ENCODE measurements around the gene BDH1. TPM values are rescaled to one million over a fixed set of nuclear protein-coding genes. Genes with fewer than 3 reads are reported as not detected.

BDH1 gene
- total and polyA plus RNA-seq, 2 of the 13 experiments (the other 11 are each of a cell fraction or from before 2014, with no cell fraction given), result 21.2 to 71.9 TPM

DNA sequence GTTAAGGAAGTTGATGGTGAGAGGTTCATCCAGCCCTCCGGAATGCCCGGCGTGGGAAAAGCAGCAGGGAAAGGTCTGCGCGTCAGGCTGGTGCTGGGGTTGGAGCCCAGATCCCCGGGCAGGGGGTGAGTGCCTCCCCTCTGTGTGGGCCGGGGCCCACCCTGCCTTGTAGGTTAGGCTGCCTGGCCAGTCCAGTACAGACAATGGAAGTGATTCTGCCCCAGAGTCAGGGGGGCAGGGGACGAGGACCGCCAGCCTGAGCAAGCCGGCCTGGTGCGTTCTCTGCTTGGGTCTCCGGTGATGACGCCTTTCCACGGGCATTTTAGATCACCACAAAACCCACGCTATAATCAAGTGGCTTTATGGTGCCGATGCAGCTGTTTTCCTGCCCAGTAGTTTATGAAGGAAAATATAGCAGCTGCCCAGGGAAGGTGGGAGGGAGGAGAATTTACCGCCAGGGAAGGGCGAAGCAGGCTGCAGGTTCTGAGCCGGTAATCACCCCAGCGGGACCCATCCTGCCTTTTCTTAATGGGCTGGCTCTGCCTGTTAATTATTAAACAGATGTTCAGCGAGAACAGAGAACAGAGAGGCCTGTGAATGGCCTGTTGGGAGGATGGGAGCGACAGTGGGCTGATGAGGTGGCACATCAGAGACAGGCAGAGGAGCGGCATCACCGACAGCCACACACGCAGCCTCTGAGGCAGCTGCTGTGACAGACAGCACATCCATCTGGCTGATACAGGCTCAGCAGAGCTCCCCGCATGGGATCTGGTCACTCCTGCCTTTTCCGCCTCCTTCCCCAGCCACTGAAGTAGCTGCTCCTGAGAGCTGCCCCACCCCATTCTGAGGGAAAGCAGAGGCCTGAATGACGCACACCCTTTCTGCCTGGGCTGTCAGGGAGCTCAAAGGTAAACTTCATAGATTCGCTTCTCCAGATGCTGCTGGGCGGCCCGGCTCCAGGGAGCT, 35.2 kb downstream of the BDH1 start (continued):
- TF ChIP-seq ZNF383 (CRISPR knock-in tag; IDR thresholded peaks at IDR 0.05; ENCODE audit: borderline replicate concordance) (no peak), ZNF776 (CRISPR knock-in tag; IDR thresholded peaks at IDR 0.05) (no peak), ZMAT3 (CRISPR knock-in tag; conservative IDR thresholded peaks at IDR 0.05) (no peak; the same call in 1 of the 2 replicates), KDM4B (CRISPR knock-in tag; IDR thresholded peaks at IDR 0.05) (0 out of 2 replicates have a peak, but pooled peaks have one; percentile 8), ZNF292 (CRISPR knock-in tag; IDR thresholded peaks at IDR 0.05; ENCODE audit: borderline replicate concordance, low read depth) (peak; percentile 97), ZNF484 (CRISPR knock-in tag; IDR thresholded peaks at IDR 0.05; ENCODE audit: borderline replicate concordance, low read depth) (no peak), SKI (IDR thresholded peaks at IDR 0.05; ENCODE audit: partially characterized antibody) (no peak), AGO2 (optimal IDR thresholded peaks at IDR 0.05; ENCODE audit: low read depth, low read length) (no peak), FOXK2 (IDR thresholded peaks at IDR 0.05) (no peak), ZNF781 (CRISPR knock-in tag; IDR thresholded peaks at IDR 0.05; ENCODE audit: borderline replicate concordance, not compliant biosample characterization) (no peak), CBX1 (IDR thresholded peaks at IDR 0.05; ENCODE audit: low read depth) (no peak), KLF9 (CRISPR knock-in tag; IDR thresholded peaks at IDR 0.05; ENCODE audit: low read depth) (no peak), ZNF251 (CRISPR knock-in tag; IDR thresholded peaks at IDR 0.05) (no peak), TOE1 (CRISPR knock-in tag; IDR thresholded peaks at IDR 0.05) (no peak), JUN (CRISPR knock-in tag; IDR thresholded peaks at IDR 0.05) (no peak), ZNF121 (CRISPR knock-in tag; IDR thresholded peaks at IDR 0.05) (0 out of 2 replicates have a peak, but pooled peaks have one; percentile 11), ZNF563 (CRISPR knock-in tag; IDR thresholded peaks at IDR 0.05) (peak; percentile 60; the same call in 1 of the 2 replicates)
- TF ChIP-seq, protein P1, sequence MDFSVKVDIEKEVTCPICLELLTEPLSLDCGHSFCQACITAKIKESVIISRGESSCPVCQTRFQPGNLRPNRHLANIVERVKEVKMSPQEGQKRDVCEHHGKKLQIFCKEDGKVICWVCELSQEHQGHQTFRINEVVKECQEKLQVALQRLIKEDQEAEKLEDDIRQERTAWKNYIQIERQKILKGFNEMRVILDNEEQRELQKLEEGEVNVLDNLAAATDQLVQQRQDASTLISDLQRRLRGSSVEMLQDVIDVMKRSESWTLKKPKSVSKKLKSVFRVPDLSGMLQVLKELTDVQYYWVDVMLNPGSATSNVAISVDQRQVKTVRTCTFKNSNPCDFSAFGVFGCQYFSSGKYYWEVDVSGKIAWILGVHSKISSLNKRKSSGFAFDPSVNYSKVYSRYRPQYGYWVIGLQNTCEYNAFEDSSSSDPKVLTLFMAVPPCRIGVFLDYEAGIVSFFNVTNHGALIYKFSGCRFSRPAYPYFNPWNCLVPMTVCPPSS (IDR thresholded peaks at IDR 0.05), result no peak
- TF ChIP-seq, protein P2, sequence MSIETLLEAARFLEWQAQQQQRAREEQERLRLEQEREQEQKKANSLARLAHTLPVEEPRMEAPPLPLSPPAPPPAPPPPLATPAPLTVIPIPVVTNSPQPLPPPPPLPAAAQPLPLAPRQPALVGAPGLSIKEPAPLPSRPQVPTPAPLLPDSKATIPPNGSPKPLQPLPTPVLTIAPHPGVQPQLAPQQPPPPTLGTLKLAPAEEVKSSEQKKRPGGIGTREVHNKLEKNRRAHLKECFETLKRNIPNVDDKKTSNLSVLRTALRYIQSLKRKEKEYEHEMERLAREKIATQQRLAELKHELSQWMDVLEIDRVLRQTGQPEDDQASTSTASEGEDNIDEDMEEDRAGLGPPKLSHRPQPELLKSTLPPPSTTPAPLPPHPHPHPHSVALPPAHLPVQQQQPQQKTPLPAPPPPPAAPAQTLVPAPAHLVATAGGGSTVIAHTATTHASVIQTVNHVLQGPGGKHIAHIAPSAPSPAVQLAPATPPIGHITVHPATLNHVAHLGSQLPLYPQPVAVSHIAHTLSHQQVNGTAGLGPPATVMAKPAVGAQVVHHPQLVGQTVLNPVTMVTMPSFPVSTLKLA (IDR thresholded peaks at IDR 0.05), result peak; percentile 42; the same call in 1 of the 2 replicates
- TF ChIP-seq, protein P3, sequence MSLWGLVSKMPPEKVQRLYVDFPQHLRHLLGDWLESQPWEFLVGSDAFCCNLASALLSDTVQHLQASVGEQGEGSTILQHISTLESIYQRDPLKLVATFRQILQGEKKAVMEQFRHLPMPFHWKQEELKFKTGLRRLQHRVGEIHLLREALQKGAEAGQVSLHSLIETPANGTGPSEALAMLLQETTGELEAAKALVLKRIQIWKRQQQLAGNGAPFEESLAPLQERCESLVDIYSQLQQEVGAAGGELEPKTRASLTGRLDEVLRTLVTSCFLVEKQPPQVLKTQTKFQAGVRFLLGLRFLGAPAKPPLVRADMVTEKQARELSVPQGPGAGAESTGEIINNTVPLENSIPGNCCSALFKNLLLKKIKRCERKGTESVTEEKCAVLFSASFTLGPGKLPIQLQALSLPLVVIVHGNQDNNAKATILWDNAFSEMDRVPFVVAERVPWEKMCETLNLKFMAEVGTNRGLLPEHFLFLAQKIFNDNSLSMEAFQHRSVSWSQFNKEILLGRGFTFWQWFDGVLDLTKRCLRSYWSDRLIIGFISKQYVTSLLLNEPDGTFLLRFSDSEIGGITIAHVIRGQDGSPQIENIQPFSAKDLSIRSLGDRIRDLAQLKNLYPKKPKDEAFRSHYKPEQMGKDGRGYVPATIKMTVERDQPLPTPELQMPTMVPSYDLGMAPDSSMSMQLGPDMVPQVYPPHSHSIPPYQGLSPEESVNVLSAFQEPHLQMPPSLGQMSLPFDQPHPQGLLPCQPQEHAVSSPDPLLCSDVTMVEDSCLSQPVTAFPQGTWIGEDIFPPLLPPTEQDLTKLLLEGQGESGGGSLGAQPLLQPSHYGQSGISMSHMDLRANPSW (CRISPR knock-in tag; IDR thresholded peaks at IDR 0.05; ENCODE audit: borderline replicate concordance), result no peak
- TF ChIP-seq, protein P4, sequence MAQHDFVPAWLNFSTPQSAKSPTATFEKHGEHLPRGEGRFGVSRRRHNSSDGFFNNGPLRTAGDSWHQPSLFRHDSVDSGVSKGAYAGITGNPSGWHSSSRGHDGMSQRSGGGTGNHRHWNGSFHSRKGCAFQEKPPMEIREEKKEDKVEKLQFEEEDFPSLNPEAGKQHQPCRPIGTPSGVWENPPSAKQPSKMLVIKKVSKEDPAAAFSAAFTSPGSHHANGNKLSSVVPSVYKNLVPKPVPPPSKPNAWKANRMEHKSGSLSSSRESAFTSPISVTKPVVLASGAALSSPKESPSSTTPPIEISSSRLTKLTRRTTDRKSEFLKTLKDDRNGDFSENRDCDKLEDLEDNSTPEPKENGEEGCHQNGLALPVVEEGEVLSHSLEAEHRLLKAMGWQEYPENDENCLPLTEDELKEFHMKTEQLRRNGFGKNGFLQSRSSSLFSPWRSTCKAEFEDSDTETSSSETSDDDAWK (CRISPR knock-in tag; IDR thresholded peaks at IDR 0.05), result no peak
- TF ChIP-seq, protein P5, sequence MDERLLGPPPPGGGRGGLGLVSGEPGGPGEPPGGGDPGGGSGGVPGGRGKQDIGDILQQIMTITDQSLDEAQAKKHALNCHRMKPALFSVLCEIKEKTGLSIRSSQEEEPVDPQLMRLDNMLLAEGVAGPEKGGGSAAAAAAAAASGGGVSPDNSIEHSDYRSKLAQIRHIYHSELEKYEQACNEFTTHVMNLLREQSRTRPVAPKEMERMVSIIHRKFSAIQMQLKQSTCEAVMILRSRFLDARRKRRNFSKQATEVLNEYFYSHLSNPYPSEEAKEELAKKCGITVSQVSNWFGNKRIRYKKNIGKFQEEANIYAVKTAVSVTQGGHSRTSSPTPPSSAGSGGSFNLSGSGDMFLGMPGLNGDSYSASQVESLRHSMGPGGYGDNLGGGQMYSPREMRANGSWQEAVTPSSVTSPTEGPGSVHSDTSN (CRISPR knock-in tag; IDR thresholded peaks at IDR 0.05), result no peak
